ENCODE results near the gene SOST. TPM values are rescaled to one million over a fixed set of nuclear protein-coding genes. Genes with fewer than 3 reads are reported as not detected.

The SOST gene
- total RNA-seq, 2 donors from 2014 or later, result not detected

- DNase-seq, result peak; percentile 97
- intact Hi-C loops (cut with DNase I), result loop anchor here (5.0 to 10.0 kb wide), 2 partner anchors 54 to 66 kb away; partner anchors contain the start of genes CD300LG (in 1 of the 2) and MPP3 (in 1 of the 2)
- ATAC-seq, result peak; percentile 96
Observed at GRCh38 chr17:43778337-43779144, 19.9 kb upstream of the SOST start, which contains the start of gene DUSP3. TSS of gene DUSP3 (minus strand) at chr17:43778977. CDS start at chr17:43778924, 53 bp downstream.

- DNase-seq, result no peak
- intact Hi-C loops (cut with DNase I), result loop anchor here (5.0 to 10.0 kb wide), 2 partner anchors 58 to 70 kb away; partner anchors contain the start of genes CD300LG (in 1 of the 2) and MPP3 (in 1 of the 2)
Observed at GRCh38 chr17:43774304-43775250, 16.0 kb upstream of the SOST start.

GRCh38 chr17:43772877-43773648 lies 14.5 kb upstream of the SOST start:
- DNase-seq (no peak), ATAC-seq (peak in 1 of 2 donors; percentile 15)
- intact Hi-C loops (cut with DNase I), result loop anchor here in 1 of 2 donors (10.0 kb wide), 1 partner anchor 72 kb away; the partner anchor contains the start of gene CD300LG

More at GRCh38 chr17:43774304-43775250, 16.0 kb upstream of the SOST start:
- no peak for ATAC-seq

GRCh38 chr17:43771463-43771862 lies 12.9 kb upstream of the SOST start:
- intact Hi-C loops (cut with DNase I), result loop anchor here in 1 of 2 donors (10.0 kb wide), 1 partner anchor 73 kb away; the partner anchor contains the start of gene CD300LG
- ATAC-seq (no peak), DNase-seq (no peak)

- intact Hi-C loops (cut with DNase I), result loop anchor here in 1 of 2 donors (10.0 kb wide), 1 partner anchor 74 kb away; the partner anchor contains the start of gene CD300LG
- no peak for DNase-seq
- ATAC-seq, result no peak
Observed at GRCh38 chr17:43770957-43771356, 12.4 kb upstream of the SOST start.

- DNase-seq (no peak), ATAC-seq (no peak)
- intact Hi-C loops (cut with DNase I), result loop anchor here (10.0 kb wide), 2 partner anchors 75 to 195 kb away; partner anchors contain the start of gene CD300LG (in 1 of the 2)
Observed at GRCh38 chr17:43769859-43770258, 11.3 kb upstream of the SOST start.

GRCh38 chr17:43769426-43769825 lies 10.8 kb upstream of the SOST start:
- ATAC-seq (no peak), DNase-seq (no peak)
- intact Hi-C loops (cut with DNase I), result loop anchor here in 1 of 2 donors (10.0 kb wide), 1 partner anchor 195 kb away; no protein-coding TSS in a partner anchor

- intact Hi-C loops (cut with DNase I), result loop anchor here in 1 of 2 donors (10.0 kb wide), 1 partner anchor 194 kb away; no protein-coding TSS in a partner anchor
- ATAC-seq, result no peak
- no peak for DNase-seq
Observed at GRCh38 chr17:43768943-43769342, 10.4 kb upstream of the SOST start.

- DNase-seq (peak; percentile 56), ATAC-seq (peak; percentile 55 to 56)
- intact Hi-C loops (cut with DNase I), result loop anchor here in 1 of 2 donors (10.0 kb wide), 1 partner anchor 194 kb away; no protein-coding TSS in a partner anchor
Observed at GRCh38 chr17:43768382-43768781, 9.8 kb upstream of the SOST start.

GRCh38 chr17:43767713-43768059 lies 9.1 kb upstream of the SOST start:
- intact Hi-C loops (cut with DNase I), result loop anchor here in 1 of 2 donors (10.0 kb wide), 1 partner anchor 193 kb away; no protein-coding TSS in a partner anchor
- no peak for ATAC-seq
- no peak for DNase-seq

DNA sequence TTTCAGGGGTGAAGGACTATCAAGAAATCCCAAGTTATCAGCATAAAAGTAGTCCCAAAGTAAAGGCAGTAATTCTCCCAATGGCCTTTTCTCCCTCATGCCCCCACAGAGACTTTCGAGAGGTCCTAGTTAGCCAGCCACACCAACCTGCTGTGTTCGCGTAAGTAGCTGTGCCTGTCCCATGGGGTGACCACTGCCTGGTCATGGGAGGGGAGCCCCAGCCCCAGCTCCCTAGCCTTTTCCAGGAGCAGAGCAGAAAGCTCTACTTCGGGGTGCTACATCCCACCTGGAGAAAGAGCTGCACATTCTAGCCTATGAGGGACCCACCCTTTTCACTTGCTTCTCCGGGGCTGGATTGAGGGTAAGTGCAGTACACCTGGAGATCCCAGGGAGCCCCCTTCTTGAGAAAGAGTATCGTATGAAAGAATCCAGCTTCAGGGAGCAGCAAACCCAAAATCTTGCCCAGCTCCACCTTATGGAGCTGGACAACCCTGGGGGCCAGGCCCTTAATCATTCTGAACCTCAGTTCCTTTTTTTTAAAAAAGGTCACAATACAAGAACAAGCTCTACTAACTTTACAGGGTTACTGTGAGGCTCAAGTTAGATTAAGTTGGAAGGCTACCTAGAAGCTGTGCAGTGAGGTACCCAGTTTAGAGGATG lies 8.6 kb upstream of the SOST start:
- DNase-seq, result no peak
- ATAC-seq, result no peak
- intact Hi-C loops (cut with DNase I), result loop anchor here in 1 of 2 donors (10.0 kb wide), 1 partner anchor 192 kb away; no protein-coding TSS in a partner anchor

DNA sequence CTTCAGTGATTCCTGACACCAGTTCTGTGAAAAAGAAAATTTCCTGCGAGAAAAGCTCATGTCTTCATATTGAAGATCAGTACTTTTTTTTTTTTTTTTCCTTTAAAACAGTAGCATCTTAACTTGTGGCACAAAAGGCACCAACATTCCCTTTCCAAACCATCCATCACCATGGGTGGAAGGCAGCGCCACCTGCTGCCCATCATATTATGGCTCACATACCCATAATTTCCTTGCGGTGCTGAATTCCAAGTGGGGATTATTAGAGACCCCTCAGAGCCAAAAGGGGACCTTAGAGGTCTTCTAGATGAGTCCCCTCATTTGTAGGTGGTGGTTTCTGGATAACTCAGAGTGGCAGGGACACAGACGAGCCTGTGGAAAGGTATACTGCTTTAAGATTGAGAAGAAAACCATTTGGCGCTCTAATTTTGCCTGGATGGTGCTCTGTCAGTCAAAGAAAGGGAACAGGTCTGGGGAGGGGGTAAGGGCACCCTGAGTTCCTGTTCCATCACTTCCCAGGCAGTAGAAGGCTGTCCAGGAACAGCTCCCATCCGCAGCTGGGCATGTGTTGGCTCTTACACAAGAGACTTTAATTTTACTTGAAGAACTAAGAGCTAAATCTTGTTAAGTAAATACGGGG lies 7.9 kb upstream of the SOST start:
- no peak for ATAC-seq
- intact Hi-C loops (cut with DNase I), result loop anchor here in 1 of 2 donors (10.0 kb wide), 1 partner anchor 192 kb away; no protein-coding TSS in a partner anchor
- peak; percentile 81 for DNase-seq

- DNase-seq (peak; percentile 93), ATAC-seq (peak; percentile 91 to 94)
- intact Hi-C loops (cut with DNase I), result loop anchor here in 1 of 2 donors (1.0 to 10.0 kb wide), 2 partner anchors 66 to 186 kb away; no protein-coding TSS in a partner anchor
Observed at GRCh38 chr17:43760254-43760852, 1.8 kb upstream of the SOST start.

DNA sequence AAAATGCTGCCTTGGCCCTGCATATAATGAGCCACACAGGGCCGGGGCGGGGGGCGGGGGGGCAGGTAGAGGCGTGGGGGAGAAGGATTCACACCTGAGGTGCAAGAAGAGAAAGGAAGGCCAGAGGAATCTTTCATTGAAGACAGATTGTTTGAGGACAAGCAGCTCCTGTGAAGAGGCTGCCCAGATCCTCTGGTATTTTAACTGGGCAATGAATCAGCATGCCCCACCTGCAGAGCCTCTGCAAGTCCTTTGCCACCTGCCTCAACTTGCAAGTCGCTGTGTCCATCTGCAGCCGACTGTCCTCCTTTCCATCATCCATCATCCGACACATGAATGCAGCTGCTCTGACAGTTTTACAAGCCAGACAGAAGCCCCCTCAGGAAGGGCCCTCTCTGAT lies 1.2 kb upstream of the SOST start:
- ATAC-seq, result no peak
- intact Hi-C loops (cut with DNase I), result loop anchor here (1.0 to 10.0 kb wide), 3 partner anchors 65 to 185 kb away; no protein-coding TSS in a partner anchor
- no peak for DNase-seq

- no peak for ATAC-seq
- DNase-seq, result no peak
- intact Hi-C loops (cut with DNase I), result loop anchor here in 1 of 2 donors (2.0 kb wide), 1 partner anchor 63 kb away; no protein-coding TSS in a partner anchor
Observed at GRCh38 chr17:43758086-43758485, 505 bp downstream of the SOST start.

DNA sequence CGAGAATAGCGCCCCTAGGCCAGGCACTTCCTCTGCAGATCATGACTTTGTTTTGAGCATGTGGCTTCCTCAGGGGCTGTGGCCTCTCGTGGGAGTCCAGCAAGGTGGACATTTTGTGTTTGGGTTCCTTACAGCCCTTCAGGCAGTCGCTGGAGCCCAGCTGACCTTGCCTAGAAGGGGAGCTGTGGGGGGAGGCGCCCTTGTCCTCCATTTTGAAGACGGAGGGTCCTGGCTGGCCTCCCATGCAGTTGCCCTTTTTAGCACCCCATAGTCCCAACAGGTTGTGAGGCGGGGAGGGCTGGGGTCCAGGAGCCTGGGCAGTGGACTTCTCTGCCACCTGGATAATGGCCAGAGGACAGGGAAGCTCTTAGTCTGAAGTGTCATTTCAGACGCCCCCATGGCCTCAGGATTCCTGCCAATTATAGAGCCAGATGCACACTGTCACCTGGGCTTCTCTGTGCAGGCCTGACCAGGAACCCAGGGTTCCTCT lies 1.4 kb downstream of the SOST start:
- DNase-seq (no peak), ATAC-seq (no peak)
- intact Hi-C loops (cut with DNase I), result no loop called here

Data from left cardiac atrium (tissue), 4 donors.